Measurements from ENCODE around the gene MKRN2OS. TPM values are rescaled to one million over a fixed set of nuclear protein-coding genes. Genes with fewer than 3 reads are reported as not detected.

The MKRN2OS gene
- total and polyA plus RNA-seq, 2 donors from 2014 or later, result 1.7 TPM; not detected in 1

DNA sequence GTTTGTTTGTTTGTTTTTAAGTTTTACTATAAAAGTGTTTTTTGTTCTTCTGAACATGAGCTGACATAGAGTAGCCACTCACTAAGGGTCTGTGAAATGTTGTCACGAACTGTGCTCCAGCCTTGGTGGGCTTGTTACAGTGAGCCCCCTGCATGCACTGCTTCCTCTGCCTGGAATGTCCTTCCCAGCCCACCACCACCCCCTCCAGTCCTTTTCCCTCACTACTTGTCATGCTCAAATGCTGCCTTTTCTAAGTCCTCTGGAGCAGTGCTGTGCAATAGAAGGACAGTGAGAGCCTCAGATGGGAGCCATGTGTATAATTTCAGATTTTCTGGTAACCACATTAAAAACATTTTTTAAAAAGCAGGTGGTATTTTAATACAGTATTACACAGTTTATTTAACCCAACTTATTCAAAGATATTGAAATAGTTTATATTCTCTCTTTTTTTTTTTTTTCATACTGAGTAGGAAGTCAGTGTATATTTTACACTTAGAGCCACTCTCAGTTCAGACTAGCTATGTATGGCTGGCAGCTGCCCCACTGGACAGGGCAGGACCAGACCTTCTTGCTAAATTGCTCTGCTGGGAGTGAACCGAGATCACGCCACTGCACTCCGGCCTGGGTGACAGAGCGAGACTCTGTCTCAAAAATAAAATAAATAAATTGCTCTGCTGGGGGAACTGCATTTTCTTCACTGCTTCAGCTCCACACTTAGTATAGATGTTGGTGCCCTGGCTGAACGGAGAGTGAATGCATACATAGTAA, 26.9 kb downstream of the MKRN2OS start:
- no peak overlapping the region for H3K27ac ChIP-seq (ENCODE audit: low read depth in 2 of 2, low read length in 2 of 2)
- no peak overlapping the region for H3K4me3 ChIP-seq (ENCODE audit: low read length in 3 of 3)
- no peak overlapping the region for H3K9ac ChIP-seq (ENCODE audit: low read length in 3 of 3)
- no peaks in the 10 kb centered on the region for H3K27me3 ChIP-seq (ENCODE audit: control insufficient read depth, insufficient read depth, low read length)
- TF ChIP-seq, protein P1, sequence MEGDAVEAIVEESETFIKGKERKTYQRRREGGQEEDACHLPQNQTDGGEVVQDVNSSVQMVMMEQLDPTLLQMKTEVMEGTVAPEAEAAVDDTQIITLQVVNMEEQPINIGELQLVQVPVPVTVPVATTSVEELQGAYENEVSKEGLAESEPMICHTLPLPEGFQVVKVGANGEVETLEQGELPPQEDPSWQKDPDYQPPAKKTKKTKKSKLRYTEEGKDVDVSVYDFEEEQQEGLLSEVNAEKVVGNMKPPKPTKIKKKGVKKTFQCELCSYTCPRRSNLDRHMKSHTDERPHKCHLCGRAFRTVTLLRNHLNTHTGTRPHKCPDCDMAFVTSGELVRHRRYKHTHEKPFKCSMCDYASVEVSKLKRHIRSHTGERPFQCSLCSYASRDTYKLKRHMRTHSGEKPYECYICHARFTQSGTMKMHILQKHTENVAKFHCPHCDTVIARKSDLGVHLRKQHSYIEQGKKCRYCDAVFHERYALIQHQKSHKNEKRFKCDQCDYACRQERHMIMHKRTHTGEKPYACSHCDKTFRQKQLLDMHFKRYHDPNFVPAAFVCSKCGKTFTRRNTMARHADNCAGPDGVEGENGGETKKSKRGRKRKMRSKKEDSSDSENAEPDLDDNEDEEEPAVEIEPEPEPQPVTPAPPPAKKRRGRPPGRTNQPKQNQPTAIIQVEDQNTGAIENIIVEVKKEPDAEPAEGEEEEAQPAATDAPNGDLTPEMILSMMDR (IDR thresholded peaks at IDR 0.05; ENCODE audit: borderline replicate concordance, extremely low read depth, insufficient read depth), result no peak
- no peak for FAIRE-seq
- DNase-seq, result peak in 3 of 5 donors; percentile 17 to 55 (median 32)
- intact Hi-C loops (cut with DNase I), result no loop called here
- no peaks in the 10 kb centered on the region for H3K4me1 ChIP-seq (ENCODE audit: control insufficient read depth in 2 of 3, insufficient read depth in 2 of 3, low read depth in 1 of 3, low read length in 3 of 3)
- H3K9me3 ChIP-seq (ENCODE audit: control insufficient read depth in 2 of 3, insufficient read depth in 1 of 3, low read length in 3 of 3), result no peaks in the 10 kb centered on the region
- H3K36me3 ChIP-seq (ENCODE audit: control insufficient read depth in 2 of 3, insufficient read depth in 3 of 3, low read length in 3 of 3), result peaks cover 6 to 10% (median 7%) of the 10 kb centered on the region in 3 donors

- FAIRE-seq (no peak), DNase-seq (no peak)
- Histone ChIP-seq H3K4me3 (ENCODE audit: low read length in 3 of 3) (no peak overlapping the region), H3K36me3 (ENCODE audit: control insufficient read depth in 2 of 3, insufficient read depth in 3 of 3, low read length in 3 of 3) (peaks cover 4 to 8% (median 7%) of the 10 kb centered on the region in 3 donors), H3K4me1 (ENCODE audit: control insufficient read depth in 2 of 3, insufficient read depth in 2 of 3, low read depth in 1 of 3, low read length in 3 of 3) (no peaks in the 10 kb centered on the region), H3K27ac (ENCODE audit: low read depth in 2 of 2, low read length in 2 of 2) (no peak overlapping the region), H3K27me3 (ENCODE audit: control insufficient read depth, insufficient read depth, low read length) (no peaks in the 10 kb centered on the region), H3K9me3 (ENCODE audit: control insufficient read depth in 2 of 3, insufficient read depth in 1 of 3, low read length in 3 of 3) (no peaks in the 10 kb centered on the region), H3K9ac (ENCODE audit: low read length in 3 of 3) (no peak overlapping the region)
- TF ChIP-seq, protein P1 (IDR thresholded peaks at IDR 0.05; ENCODE audit: borderline replicate concordance, extremely low read depth, insufficient read depth), result no peak
- intact Hi-C loops (cut with DNase I), result no loop called here
Measured at GRCh38 chr3:12516873-12517272, 28.4 kb downstream of the MKRN2OS start.

DNA sequence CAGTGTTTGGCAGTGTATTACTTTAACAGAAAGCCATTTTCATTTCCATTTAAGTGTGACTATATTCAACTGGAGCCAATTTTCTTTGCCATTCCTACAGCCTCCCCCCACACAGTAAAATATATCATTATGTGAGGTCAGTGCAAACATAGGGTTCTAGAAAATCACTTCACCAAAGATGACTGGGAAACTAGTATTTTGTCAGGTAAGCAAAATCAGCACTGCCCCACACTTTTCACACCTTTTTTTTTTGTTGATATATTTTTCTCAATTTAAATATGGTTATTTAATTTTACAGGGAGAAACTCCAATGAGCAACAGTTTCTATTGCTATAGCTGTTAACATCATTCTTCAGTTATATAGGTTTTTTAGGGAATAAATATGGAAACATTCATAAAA, 29.7 kb downstream of the MKRN2OS start:
- FAIRE-seq, result no peak
- H3K27me3 ChIP-seq (ENCODE audit: control insufficient read depth, insufficient read depth, low read length), result no peaks in the 10 kb centered on the region
- TF ChIP-seq, protein P1 (IDR thresholded peaks at IDR 0.05; ENCODE audit: borderline replicate concordance, extremely low read depth, insufficient read depth), result no peak
- H3K4me1 ChIP-seq (ENCODE audit: control insufficient read depth in 2 of 3, insufficient read depth in 2 of 3, low read depth in 1 of 3, low read length in 3 of 3), result no peaks in the 10 kb centered on the region
- DNase-seq, result no peak
- no peaks in the 10 kb centered on the region for H3K9me3 ChIP-seq (ENCODE audit: control insufficient read depth in 2 of 3, insufficient read depth in 1 of 3, low read length in 3 of 3)
- no peak overlapping the region for H3K9ac ChIP-seq (ENCODE audit: low read length in 3 of 3)
- peaks cover 0 to 6% (median 3%) of the 10 kb centered on the region in 3 donors for H3K36me3 ChIP-seq (ENCODE audit: control insufficient read depth in 2 of 3, insufficient read depth in 3 of 3, low read length in 3 of 3)
- no peak overlapping the region for H3K27ac ChIP-seq (ENCODE audit: low read depth in 2 of 2, low read length in 2 of 2)
- no peak overlapping the region for H3K4me3 ChIP-seq (ENCODE audit: low read length in 3 of 3)
- intact Hi-C loops (cut with DNase I), result no loop called here

All from kidney (tissue), 14 donors.